Stomach (tissue), 4 donors: ENCODE measurements around the gene TP63.

Source experiments
- CTCF ChIP-seq, 7 experiments: fragments of 450-650 bp in 4 of 7; fragments of 200-600 bp in 3 of 7; sonication (generic) in 3 of 7; IDR thresholded peaks; one replicate each; pipeline ENCODE4 v1.5.1; 2016 to 2019; ENCODE audit warnings: antibody characterized with exemption in 7 of 7, control low read depth in 2 of 7, mild to moderate bottlenecking in 1 of 7
- EP300 ChIP-seq: sonication (generic); formaldehyde crosslinking; IDR thresholded peaks from one replicate; pipeline ENCODE4 v1.6.1; 2017; ENCODE audit warnings: antibody characterized with exemption

GRCh38 chr3:189720736-189721417, 89.7 kb downstream of the TP63 start:
- TF ChIP-seq CTCF (IDR thresholded peaks at IDR 0.05), result no peak
- TF ChIP-seq EP300, result no peak
